ENCODE data around the gene CCL25.
A peak's percentile ranks its signal among the peaks of the same experiment; 100 is the strongest.

CCL25 gene

GRCh38 chr19:8052464-8052859 lies at the start of gene CCL25:
Gene CCL25, plus strand, starts transcription at chr19:8052760. Its CDS starts 290 bp downstream, at chr19:8053050.
- H3K4me3 ChIP-seq (ENCODE audit: low read depth, low read length): no peak within 1 kb of the TSS
- no peak for TF ChIP-seq CTCF (IDR thresholded peaks at IDR 0.05; ENCODE audit: low read depth, low read length)

- peak overlapping the region; percentile 82 for H3K4me3 ChIP-seq (ENCODE audit: low read depth, low read length)
- no peak for TF ChIP-seq CTCF (IDR thresholded peaks at IDR 0.05; ENCODE audit: low read depth, low read length)
These were observed 48.6 kb upstream of the CCL25 start for GRCh38 chr19:8004001-8004400.

GRCh38 chr19:8004723-8005513 lies 47.6 kb upstream of the CCL25 start:
- no peak for TF ChIP-seq CTCF (IDR thresholded peaks at IDR 0.05; ENCODE audit: low read depth, low read length)
- H3K4me3 ChIP-seq (ENCODE audit: low read depth, low read length): peak overlapping the region; percentile 82

GRCh38 chr19:8005534-8006256 lies 46.9 kb upstream of the CCL25 start, which contains the start of gene ELAVL1:
Gene ELAVL1, minus strand, starts transcription at chr19:8005641. Its CDS starts 13,826 bp downstream, at chr19:7991815.
- H3K4me3 ChIP-seq (ENCODE audit: low read depth, low read length): peak within 1 kb of the TSS; percentile 82
- no peak for TF ChIP-seq CTCF (IDR thresholded peaks at IDR 0.05; ENCODE audit: low read depth, low read length)

GRCh38 chr19:8017808-8018207 lies 34.8 kb upstream of the CCL25 start:
- H3K4me3 ChIP-seq (ENCODE audit: low read depth, low read length): no peak overlapping the region
- no peak for TF ChIP-seq CTCF (IDR thresholded peaks at IDR 0.05; ENCODE audit: low read depth, low read length)

GRCh38 chr19:8020681-8021080 lies 31.9 kb upstream of the CCL25 start:
- no peak for TF ChIP-seq CTCF (IDR thresholded peaks at IDR 0.05; ENCODE audit: low read depth, low read length)
- H3K4me3 ChIP-seq (ENCODE audit: low read depth, low read length): no peak overlapping the region

GRCh38 chr19:8021374-8021773 lies 31.2 kb upstream of the CCL25 start:
- TF ChIP-seq CTCF (IDR thresholded peaks at IDR 0.05; ENCODE audit: low read depth, low read length): no peak
- no peak overlapping the region for H3K4me3 ChIP-seq (ENCODE audit: low read depth, low read length)

Measured in WI38 (cell line).